Measurements from ENCODE around the gene LAMB3. TPM values are rescaled to one million over a fixed set of nuclear protein-coding genes. Genes with fewer than 3 reads are reported as not detected.
A peak's percentile ranks its signal among the peaks of the same experiment; 100 is the strongest.
"Not testable (repeated sequence)": the region's sequence is repeated elsewhere in the genome, so short reads cannot be mapped to it uniquely, and the experiment has no call there.

LAMB3 gene
- 10 to 100 TPM in 1 of 4 donors, under 1 TPM in 3; 0.13 to 11.6 (median 0.35) TPM for total RNA-seq

- Histone ChIP-seq H3K9me3 (no peaks in the 10 kb centered on the region), H3K4me3 (no peak within 1 kb of the TSS), H3K27me3 (no peaks in the 10 kb centered on the region), H3K4me1 (peaks cover 0 to 53% (median 11%) of the 10 kb centered on the region in 3 donors), H3K27ac (no peak within 1 kb of the TSS), H3K36me3 (no peaks in the 10 kb centered on the region)
- 80 to 100% methylated on average over 1 to 2 of the region's 14 CpGs for WGBS, 2 donors (ENCODE audit: low coverage in 1 of 2)
- no peak for ATAC-seq
- TF ChIP-seq CTCF (IDR thresholded peaks at IDR 0.05), result no peak
- TF ChIP-seq EP300 (IDR thresholded peaks at IDR 0.05), result no peak
- no peak for TF ChIP-seq POLR2AphosphoS5 (IDR thresholded peaks at IDR 0.05)
- no peak for TF ChIP-seq POLR2A (IDR thresholded peaks at IDR 0.05)
Observed at GRCh38 chr1:209652121-209652735, at the start of gene LAMB3. LAMB3 (minus strand) TSS chr1:209652425; CDS start chr1:209650944, 1,481 bp downstream.

- H3K4me1 ChIP-seq, ATAC-seq, H3K27ac ChIP-seq, H3K27me3 ChIP-seq, H3K9me3 ChIP-seq, H3K36me3 ChIP-seq, H3K4me3 ChIP-seq: not testable (repeated sequence)
Observed at GRCh38 chr1:209700686-209701085, 48.5 kb upstream of the LAMB3 start.

- H3K27me3 ChIP-seq, result peaks cover 4% of the 10 kb centered on the region
- 74 to 100% methylated on average over 1 to 3 of the region's 3 CpGs for WGBS, 2 donors (ENCODE audit: low coverage in 1 of 2)
- TF ChIP-seq POLR2A (IDR thresholded peaks at IDR 0.05) (no peak), POLR2AphosphoS5 (IDR thresholded peaks at IDR 0.05) (no peak), CTCF (IDR thresholded peaks at IDR 0.05) (no peak), EP300 (IDR thresholded peaks at IDR 0.05) (no peak)
- ATAC-seq, result no peak
- H3K9me3 ChIP-seq, result no peaks in the 10 kb centered on the region
- no peaks in the 10 kb centered on the region for H3K36me3 ChIP-seq
- H3K4me1 ChIP-seq, result peaks cover 0 to 4% (median 0%) of the 10 kb centered on the region in 3 donors
- H3K4me3 ChIP-seq, result no peak overlapping the region
- H3K27ac ChIP-seq, result no peak overlapping the region
Observed at GRCh38 chr1:209697126-209697525, 44.9 kb upstream of the LAMB3 start.

- H3K4me1 ChIP-seq, result peaks cover 0 to 4% (median 0%) of the 10 kb centered on the region in 3 donors
- H3K4me3 ChIP-seq, result no peak overlapping the region
- no peaks in the 10 kb centered on the region for H3K36me3 ChIP-seq
- no peak for ATAC-seq
- H3K27me3 ChIP-seq, result peaks cover 4% of the 10 kb centered on the region
- TF ChIP-seq POLR2A (IDR thresholded peaks at IDR 0.05), result no peak
- no peak for TF ChIP-seq EP300 (IDR thresholded peaks at IDR 0.05)
- TF ChIP-seq POLR2AphosphoS5 (IDR thresholded peaks at IDR 0.05), result no peak
- no peak for TF ChIP-seq CTCF (IDR thresholded peaks at IDR 0.05)
- H3K27ac ChIP-seq, result no peak overlapping the region
- no peaks in the 10 kb centered on the region for H3K9me3 ChIP-seq
Observed at GRCh38 chr1:209696673-209697072, 44.4 kb upstream of the LAMB3 start.

- no peaks in the 10 kb centered on the region for H3K27me3 ChIP-seq
- no peaks in the 10 kb centered on the region for H3K36me3 ChIP-seq
- ATAC-seq, result peak; percentile 39
- WGBS, 2 donors (ENCODE audit: low coverage in 1 of 2), result 0% methylated on average over 3 of the region's 3 CpGs
- H3K4me1 ChIP-seq, result peaks cover 0 to 4% (median 0%) of the 10 kb centered on the region in 3 donors
- H3K9me3 ChIP-seq, result no peaks in the 10 kb centered on the region
- H3K27ac ChIP-seq, result no peak overlapping the region
- TF ChIP-seq POLR2AphosphoS5 (IDR thresholded peaks at IDR 0.05) (no peak), CTCF (IDR thresholded peaks at IDR 0.05) (peak; percentile 77 to 84 (median 81))
- no peak overlapping the region for H3K4me3 ChIP-seq
Observed at GRCh38 chr1:209692745-209693504, 40.7 kb upstream of the LAMB3 start.
